CD4-positive, alpha-beta T cell (primary cell): ENCODE measurements around the gene CABP2. TPM values are rescaled to one million over a fixed set of nuclear protein-coding genes. Genes with fewer than 3 reads are reported as not detected.
A peak's percentile ranks its signal among the peaks of the same experiment; 100 is the strongest.

Experiments
- ATAC-seq: fragments of 200-7000 bp; cut with Tn5 transposase; one replicate; pipeline ENCODE4 v1.10.0; 2022; ENCODE audit warnings: mild to moderate bottlenecking; ENCODE audit not compliant: poor library complexity
- CTCF ChIA-PET: fragments of 350-600 bp; sonication (Branson Sonifier 250); formaldehyde crosslinking; loops from one replicate; lab custom pipeline; 2021; ENCODE audit warnings: antibody characterized with exemption, inconsistent platforms; lab: Charles Lee
- POLR2A ChIA-PET: fragments of 350-600 bp; sonication (Branson Sonifier 250); formaldehyde crosslinking; loops from one replicate; lab custom pipeline; 2021; ENCODE audit warnings: antibody characterized with exemption, inconsistent platforms; lab: Charles Lee
- DNase-seq, 14 experiments: peaks; one replicate each; pipeline ENCODE4 v3.0.0-alpha.2; 2013 to 2020; ENCODE audit warnings: mixed read lengths in 2 of 14
- H3K27ac ChIP-seq, 2 donors: one replicate each; pipeline versions ENCODE4 v1.5.1 to v1.7.0; 2013; ENCODE audit warnings: low read length in 2 of 2, low read depth in 1 of 2, mild to moderate bottlenecking in 1 of 2
- H3K27me3 ChIP-seq, 2 experiments: 1 replicate in 1 of 2; 2 replicates in 1 of 2; pipeline versions ENCODE4 v1.6.1 to v1.7.0; 2013; ENCODE audit warnings: low read length in 2 of 2, control low read depth in 1 of 2, mild to moderate bottlenecking in 1 of 2, moderate library complexity in 1 of 2; ENCODE audit not compliant: insufficient read depth in 2 of 2, control insufficient read depth in 1 of 2
- H3K36me3 ChIP-seq: one replicate; pipeline ENCODE4 v1.6.1; 2013; ENCODE audit warnings: low read length, control low read depth; ENCODE audit not compliant: insufficient read depth
- H3K4me1 ChIP-seq: one replicate; pipeline ENCODE4 v1.6.1; 2013; ENCODE audit warnings: low read length, control low read depth; ENCODE audit not compliant: insufficient read depth
- H3K4me3 ChIP-seq: one replicate; pipeline ENCODE4 v1.5.1; 2013; ENCODE audit warnings: mild to moderate bottlenecking, low read length, moderate library complexity
- H3K9me3 ChIP-seq, 2 experiments: 1 replicate in 1 of 2; 2 replicates in 1 of 2; pipeline versions ENCODE4 v1.6.1 to v1.7.0; 2013; ENCODE audit warnings: low read length in 2 of 2, mild to moderate bottlenecking in 2 of 2, control low read depth in 1 of 2, moderate library complexity in 1 of 2; ENCODE audit not compliant: control insufficient read depth in 1 of 2, insufficient read depth in 1 of 2
- H3K27ac Mint-ChIP-seq: one replicate; pipeline ENCODE4 v1.8.0; 2020; ENCODE audit warnings: mixed read lengths
- H3K27me3 Mint-ChIP-seq: one replicate; pipeline ENCODE4 v1.8.0; 2021; ENCODE audit warnings: mixed read lengths
- H3K36me3 Mint-ChIP-seq: one replicate; pipeline ENCODE4 v1.8.0; 2021; ENCODE audit warnings: low read depth, mixed read lengths
- H3K4me1 Mint-ChIP-seq: one replicate; pipeline ENCODE4 v1.8.0; 2021; ENCODE audit warnings: low read depth, mixed read lengths
- H3K4me3 Mint-ChIP-seq: one replicate; pipeline ENCODE4 v1.8.0; 2020; ENCODE audit warnings: mild to moderate bottlenecking, mixed read lengths
- H3K9me3 Mint-ChIP-seq: one replicate; pipeline ENCODE4 v1.8.0; 2020; ENCODE audit warnings: mixed read lengths
- CTCF ChIP-seq: fragments of 200-600 bp; IDR thresholded peaks from one replicate; pipeline ENCODE4 v1.8.0; 2022; ENCODE audit warnings: antibody characterized with exemption, mild to moderate bottlenecking
- intact Hi-C, 2 experiments: fragments of 100-400 bp; cut with DNase I in 1 of 2; cut with micrococcal nuclease in 1 of 2; formaldehyde crosslinking; loops; one replicate each; pipeline versions ENCODE4 v1.15.1 to v1.9.0; 2023 to 2025; cut with DNase I, micrococcal nuclease
- total RNA-seq, 174 experiments: library from RNA in 2 of 174; stranded (reverse) in 2 of 174; gene quantifications; one replicate each; pipeline ENCODE4 v1.2.3 and lab custom pipeline; 2021 to 2026

CABP2 gene
- total RNA-seq, 2 experiments from 2014 or later: not detected

GRCh38 chr11:67497656-67498291 is 25.5 kb downstream of the CABP2 start:
- CTCF ChIA-PET: no interaction called here
- H3K36me3 ChIP-seq: peaks cover 90% of the 10 kb centered on the region

DNA sequence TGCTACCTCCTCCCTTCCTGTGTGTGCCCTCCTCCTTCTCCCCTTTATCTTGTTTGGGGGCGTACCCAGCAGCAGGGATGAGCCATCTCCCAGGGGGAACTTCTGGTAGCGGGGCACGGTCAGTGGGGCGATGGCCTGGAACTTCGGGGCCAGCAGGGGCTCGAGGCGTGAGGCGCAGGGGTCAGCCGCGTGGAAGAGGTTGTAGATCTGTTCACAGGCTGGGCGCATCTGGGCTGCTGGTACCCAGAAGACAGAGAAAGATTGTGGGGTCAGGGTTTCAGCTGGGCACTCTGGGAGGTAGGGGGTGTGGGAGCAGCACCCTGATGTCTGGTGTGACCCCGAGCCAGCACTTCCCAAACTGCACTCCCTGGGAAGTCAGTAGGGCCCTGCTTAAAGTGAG is 27.1 kb downstream of the CABP2 start:
- CTCF ChIA-PET: no interaction called here
- no peak for ATAC-seq
- no peaks in the 10 kb centered on the region for H3K27me3 ChIP-seq
- H3K4me1 ChIP-seq: peaks cover 9% of the 10 kb centered on the region
- DNase-seq: no peak
- no peak overlapping the region for H3K4me3 Mint-ChIP-seq
- H3K27me3 Mint-ChIP-seq: no peaks in the 10 kb centered on the region
- H3K4me1 Mint-ChIP-seq: peaks cover 8% of the 10 kb centered on the region
- H3K36me3 Mint-ChIP-seq: peaks cover 50% of the 10 kb centered on the region
- H3K9me3 ChIP-seq: no peaks in the 10 kb centered on the region
- H3K9me3 Mint-ChIP-seq: no peaks in the 10 kb centered on the region
- TF ChIP-seq CTCF: no peak
- no peak overlapping the region for H3K27ac Mint-ChIP-seq
- peaks cover 90% of the 10 kb centered on the region for H3K36me3 ChIP-seq
- POLR2A ChIA-PET: interaction anchor here (1.0 kb wide), 1 partner anchor 118 kb away, joined by 3 read pairs; no protein-coding TSS in a partner anchor
- intact Hi-C loops: no loop called here
- no peak overlapping the region for H3K27ac ChIP-seq
- no peak overlapping the region for H3K4me3 ChIP-seq

More at GRCh38 chr11:67497656-67498291, 25.5 kb downstream of the CABP2 start:
- Histone ChIP-seq H3K4me3 (no peak overlapping the region), H3K9me3 (no peaks in the 10 kb centered on the region), H3K27me3 (no peaks in the 10 kb centered on the region), H3K27ac (no peak overlapping the region), H3K4me1 (peaks cover 20% of the 10 kb centered on the region)
- no peaks in the 10 kb centered on the region for H3K9me3 Mint-ChIP-seq
- DNase-seq: peak in 1 of 14 experiments; percentile 18
- H3K36me3 Mint-ChIP-seq: peaks cover 48% of the 10 kb centered on the region
- H3K4me3 Mint-ChIP-seq: no peak overlapping the region
- POLR2A ChIA-PET: interaction anchor here (0.7 kb wide), 1 partner anchor 23 kb away, joined by 3 read pairs; no protein-coding TSS in a partner anchor
- no peak for TF ChIP-seq CTCF
- ATAC-seq: no peak
- H3K27me3 Mint-ChIP-seq: no peaks in the 10 kb centered on the region
- peaks cover 13% of the 10 kb centered on the region for H3K4me1 Mint-ChIP-seq
- no peak overlapping the region for H3K27ac Mint-ChIP-seq
- intact Hi-C loops: no loop called here

DNA sequence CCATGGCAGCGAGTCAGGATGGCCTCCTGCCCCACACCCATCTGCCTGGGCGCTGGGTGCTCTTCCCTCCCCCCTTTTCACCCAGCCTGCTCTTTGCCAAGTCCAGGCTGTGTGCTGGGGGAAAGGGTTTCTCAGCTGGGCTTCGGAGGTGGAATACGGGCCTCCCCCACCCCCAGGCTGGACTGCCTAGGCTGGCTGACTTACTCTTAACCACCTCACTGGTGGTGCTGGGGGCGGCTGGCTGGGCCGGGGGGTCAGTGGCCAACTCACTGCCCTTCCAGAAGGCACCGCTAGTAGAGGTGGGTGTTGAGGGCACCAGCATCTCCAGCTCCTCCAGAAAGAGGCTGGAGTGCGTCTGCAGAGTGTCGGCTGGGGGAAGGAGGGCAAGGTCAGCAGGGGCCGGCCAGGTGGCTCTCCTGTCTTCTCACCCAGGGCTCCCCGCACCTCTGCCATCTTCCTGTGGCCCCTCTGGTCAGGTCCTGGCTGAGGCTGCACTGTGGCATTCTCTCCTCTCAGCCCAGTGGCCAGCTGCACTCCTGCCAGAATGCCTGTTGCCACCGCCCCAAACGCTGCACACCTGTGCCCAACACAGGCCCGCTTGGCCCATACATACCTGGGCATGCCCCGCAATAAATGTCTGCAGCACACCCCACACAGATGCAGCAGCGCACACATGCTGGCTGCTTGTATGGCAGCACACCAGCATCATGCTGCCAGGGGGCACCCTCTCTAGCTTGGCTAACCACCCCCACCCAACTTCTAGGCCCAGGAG is 27.8 kb downstream of the CABP2 start:
- ATAC-seq (no peak), DNase-seq (no peak)
- H3K4me1 ChIP-seq: peaks cover 7% of the 10 kb centered on the region
- H3K4me3 ChIP-seq: no peak overlapping the region
- H3K27ac ChIP-seq: no peak overlapping the region
- Mint-ChIP-seq H3K4me3 (no peak overlapping the region), H3K36me3 (peaks cover 50% of the 10 kb centered on the region), H3K27me3 (no peaks in the 10 kb centered on the region), H3K9me3 (no peaks in the 10 kb centered on the region), H3K4me1 (peaks cover 1% of the 10 kb centered on the region), H3K27ac (no peak overlapping the region)
- CTCF ChIA-PET: no interaction called here
- POLR2A ChIA-PET: no interaction called here
- H3K9me3 ChIP-seq: no peaks in the 10 kb centered on the region
- peaks cover 92% of the 10 kb centered on the region for H3K36me3 ChIP-seq
- H3K27me3 ChIP-seq: no peaks in the 10 kb centered on the region
- intact Hi-C loops: no loop called here
- TF ChIP-seq CTCF: no peak
